Measurements from ENCODE around the gene WWP2.
"Not testable (repeated sequence)": the region's sequence is repeated elsewhere in the genome, so short reads cannot be mapped to it uniquely, and the experiment has no call there.

Gene WWP2

DNA sequence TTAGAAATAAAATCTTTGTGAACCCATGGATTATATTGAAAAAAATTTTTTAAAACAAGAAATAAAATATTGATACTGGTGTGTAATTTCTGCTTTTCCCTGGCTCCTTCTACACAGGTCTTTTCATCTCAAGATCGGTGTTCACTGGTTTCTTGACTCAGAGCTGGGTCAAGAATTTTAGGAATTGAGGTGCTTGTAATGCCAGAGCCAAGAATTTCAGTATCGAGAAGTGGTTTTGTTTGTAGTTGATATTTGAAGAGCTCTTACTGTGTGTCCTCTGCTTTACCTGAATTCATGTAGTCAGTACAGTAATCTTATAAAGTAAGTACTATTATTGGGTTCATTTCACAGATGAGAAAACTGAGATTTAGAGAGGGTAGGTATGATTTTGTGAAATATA is 7.3 kb downstream of the WWP2 start:
- Histone ChIP-seq H2AFZ (ENCODE audit: low read length, unreplicated experiment) (no peak overlapping the region), H3K27me3 (ENCODE audit: insufficient read depth, low read length) (no peaks in the 10 kb centered on the region), H3K79me2 (ENCODE audit: control insufficient read depth, insufficient read depth, low read length, unreplicated experiment) (peaks cover 18% of the 10 kb centered on the region), H3K4me1 (ENCODE audit: control insufficient read depth, insufficient read depth, low read length, unreplicated experiment) (peaks cover 16% of the 10 kb centered on the region), H3K36me3 (ENCODE audit: insufficient read depth, low read length) (no peaks in the 10 kb centered on the region), H3K4me3 (ENCODE audit: low read depth, low read length) (no peak overlapping the region), H3K27ac (ENCODE audit: low read depth, low read length) (no peak overlapping the region)

DNA sequence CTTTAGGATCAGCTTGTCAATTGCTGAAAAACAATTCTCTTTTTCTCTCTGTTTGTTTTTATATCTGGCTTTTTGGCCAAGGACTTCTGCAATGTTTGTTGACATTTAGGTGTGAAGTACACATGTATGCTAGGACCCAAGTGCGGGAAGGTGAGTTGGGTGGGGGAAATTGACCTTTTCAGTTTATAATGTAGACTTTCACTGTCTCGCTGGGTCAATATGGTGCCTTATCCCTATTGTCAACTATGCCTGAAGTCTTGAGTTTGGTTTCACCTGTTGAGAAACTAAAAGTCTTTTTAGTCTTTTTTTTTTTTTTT is 9.5 kb downstream of the WWP2 start:
- H3K36me3 ChIP-seq (ENCODE audit: insufficient read depth, low read length): no peaks in the 10 kb centered on the region
- no peak overlapping the region for H2AFZ ChIP-seq (ENCODE audit: low read length, unreplicated experiment)
- no peaks in the 10 kb centered on the region for H3K27me3 ChIP-seq (ENCODE audit: insufficient read depth, low read length)
- no peak overlapping the region for H3K27ac ChIP-seq (ENCODE audit: low read depth, low read length)
- H3K79me2 ChIP-seq (ENCODE audit: control insufficient read depth, insufficient read depth, low read length, unreplicated experiment): peaks cover 22% of the 10 kb centered on the region
- H3K4me1 ChIP-seq (ENCODE audit: control insufficient read depth, insufficient read depth, low read length, unreplicated experiment): peaks cover 16% of the 10 kb centered on the region
- no peak overlapping the region for H3K4me3 ChIP-seq (ENCODE audit: low read depth, low read length)

DNA sequence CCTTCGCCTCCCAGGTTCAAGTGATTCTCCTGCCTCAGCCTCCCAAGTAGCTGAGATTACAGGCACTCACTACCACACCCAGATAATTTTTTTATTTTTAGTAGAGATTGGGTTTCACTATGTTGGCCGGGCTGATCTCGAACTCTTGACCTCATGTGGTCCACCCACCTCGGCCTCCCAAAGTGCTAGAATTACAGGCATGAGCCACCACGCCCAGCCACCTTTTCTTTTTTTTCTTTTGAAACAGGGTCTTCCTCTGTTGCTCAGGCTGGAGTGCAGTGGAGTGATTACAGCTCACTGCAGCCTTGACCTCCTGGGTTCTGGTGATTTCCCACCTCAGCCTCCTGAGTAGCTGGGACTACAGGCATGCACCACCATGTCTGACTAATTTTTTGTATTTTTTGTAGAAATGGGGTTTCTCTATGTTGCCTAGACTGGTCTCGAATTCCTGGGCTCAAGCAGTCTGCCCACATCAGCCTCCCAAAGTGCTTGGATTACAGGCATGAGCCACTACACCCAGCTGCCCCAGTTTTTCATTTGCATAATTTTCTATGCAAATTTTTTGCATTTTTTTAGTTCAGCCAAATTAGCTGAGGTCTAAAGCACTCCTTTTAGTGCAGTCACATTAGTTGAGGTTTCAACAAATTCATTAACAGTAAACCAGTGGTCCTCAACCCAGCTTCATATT is 11.3 kb downstream of the WWP2 start:
- Histone ChIP-seq H3K4me1 (ENCODE audit: control insufficient read depth, insufficient read depth, low read length, unreplicated experiment) (peaks cover 16% of the 10 kb centered on the region), H3K36me3 (ENCODE audit: insufficient read depth, low read length) (no peaks in the 10 kb centered on the region), H3K4me3 (ENCODE audit: low read depth, low read length) (peak overlapping the region; percentile 61), H3K27me3 (ENCODE audit: insufficient read depth, low read length) (no peaks in the 10 kb centered on the region), H3K79me2 (ENCODE audit: control insufficient read depth, insufficient read depth, low read length, unreplicated experiment) (peaks cover 22% of the 10 kb centered on the region), H3K27ac (ENCODE audit: low read depth, low read length) (no peak overlapping the region), H2AFZ (ENCODE audit: low read length, unreplicated experiment) (no peak overlapping the region)

DNA sequence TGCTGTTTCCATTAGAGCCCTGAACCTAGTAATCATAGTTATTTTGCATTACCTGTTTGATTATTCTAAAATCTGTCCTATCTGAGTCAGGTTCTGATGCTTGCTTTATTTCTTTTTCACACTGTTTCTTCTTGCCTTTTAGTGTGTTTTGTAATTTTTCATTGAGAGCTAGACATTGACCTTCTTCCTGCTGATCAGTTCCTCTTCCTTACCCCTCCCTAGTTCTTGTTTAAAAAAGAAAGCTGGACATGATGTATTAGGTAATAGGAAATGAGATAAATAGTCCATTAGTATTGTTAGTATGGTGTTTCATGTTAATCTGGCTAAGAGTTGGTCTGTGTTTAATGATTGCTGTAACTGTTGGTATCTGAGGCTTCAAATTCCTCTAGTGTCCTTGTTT is 13.4 kb downstream of the WWP2 start:
- no peaks in the 10 kb centered on the region for H3K27me3 ChIP-seq (ENCODE audit: insufficient read depth, low read length)
- H3K27ac ChIP-seq (ENCODE audit: low read depth, low read length): no peak overlapping the region
- peaks cover 16% of the 10 kb centered on the region for H3K4me1 ChIP-seq (ENCODE audit: control insufficient read depth, insufficient read depth, low read length, unreplicated experiment)
- no peaks in the 10 kb centered on the region for H3K36me3 ChIP-seq (ENCODE audit: insufficient read depth, low read length)
- H3K79me2 ChIP-seq (ENCODE audit: control insufficient read depth, insufficient read depth, low read length, unreplicated experiment): peaks cover 20% of the 10 kb centered on the region
- no peak overlapping the region for H3K4me3 ChIP-seq (ENCODE audit: low read depth, low read length)
- no peak overlapping the region for H2AFZ ChIP-seq (ENCODE audit: low read length, unreplicated experiment)

DNA sequence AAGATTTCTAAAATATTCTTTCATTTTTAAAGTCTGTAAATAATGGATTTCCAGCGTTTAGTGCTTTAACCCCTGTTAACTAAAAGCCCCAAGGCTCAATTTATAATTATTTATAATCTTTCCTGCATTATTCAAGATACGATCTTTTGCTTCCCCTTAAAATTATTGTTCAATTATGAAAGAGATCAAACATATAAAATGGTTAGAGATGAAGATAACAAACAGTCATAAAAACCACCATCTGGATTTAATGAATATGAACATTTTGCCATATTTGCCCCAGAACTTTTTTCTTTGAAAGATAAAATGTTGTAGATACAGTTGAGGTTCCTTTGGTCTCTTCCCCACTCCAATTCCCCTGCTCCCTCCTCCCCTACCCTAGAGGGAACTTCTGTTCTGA is 17.6 kb downstream of the WWP2 start:
- Histone ChIP-seq H3K36me3 (ENCODE audit: insufficient read depth, low read length) (no peaks in the 10 kb centered on the region), H2AFZ (ENCODE audit: low read length, unreplicated experiment) (no peak overlapping the region), H3K4me1 (ENCODE audit: control insufficient read depth, insufficient read depth, low read length, unreplicated experiment) (no peaks in the 10 kb centered on the region), H3K4me3 (ENCODE audit: low read depth, low read length) (no peak overlapping the region), H3K79me2 (ENCODE audit: control insufficient read depth, insufficient read depth, low read length, unreplicated experiment) (peaks cover 3% of the 10 kb centered on the region), H3K27ac (ENCODE audit: low read depth, low read length) (no peak overlapping the region), H3K27me3 (ENCODE audit: insufficient read depth, low read length) (no peaks in the 10 kb centered on the region)

DNA sequence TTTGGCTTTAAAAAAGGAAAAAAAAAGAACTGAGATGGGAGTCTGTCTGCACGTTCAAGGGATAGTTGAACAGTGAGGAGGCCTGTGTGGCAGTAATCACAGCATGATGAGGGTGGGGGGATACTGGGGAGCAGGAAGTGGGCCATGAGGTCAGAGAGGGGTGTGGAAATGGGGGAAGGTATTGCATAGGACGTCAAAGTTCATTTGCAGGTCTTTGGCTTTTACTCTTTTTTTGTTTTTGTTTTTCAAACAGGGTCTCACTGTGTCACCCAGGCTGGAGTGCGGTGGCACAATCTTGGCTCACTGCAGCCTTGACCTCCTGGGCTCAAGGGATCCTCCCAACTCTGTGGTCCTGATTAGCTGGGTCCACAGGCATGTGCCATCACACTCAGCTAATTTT is 19.0 kb downstream of the WWP2 start:
- H3K79me2 ChIP-seq (ENCODE audit: control insufficient read depth, insufficient read depth, low read length, unreplicated experiment): no peaks in the 10 kb centered on the region
- H3K27ac ChIP-seq (ENCODE audit: low read depth, low read length): no peak overlapping the region
- H2AFZ ChIP-seq (ENCODE audit: low read length, unreplicated experiment): no peak overlapping the region
- H3K36me3 ChIP-seq (ENCODE audit: insufficient read depth, low read length): no peaks in the 10 kb centered on the region
- no peak overlapping the region for H3K4me3 ChIP-seq (ENCODE audit: low read depth, low read length)
- H3K4me1 ChIP-seq (ENCODE audit: control insufficient read depth, insufficient read depth, low read length, unreplicated experiment): no peaks in the 10 kb centered on the region
- H3K27me3 ChIP-seq (ENCODE audit: insufficient read depth, low read length): no peaks in the 10 kb centered on the region

DNA sequence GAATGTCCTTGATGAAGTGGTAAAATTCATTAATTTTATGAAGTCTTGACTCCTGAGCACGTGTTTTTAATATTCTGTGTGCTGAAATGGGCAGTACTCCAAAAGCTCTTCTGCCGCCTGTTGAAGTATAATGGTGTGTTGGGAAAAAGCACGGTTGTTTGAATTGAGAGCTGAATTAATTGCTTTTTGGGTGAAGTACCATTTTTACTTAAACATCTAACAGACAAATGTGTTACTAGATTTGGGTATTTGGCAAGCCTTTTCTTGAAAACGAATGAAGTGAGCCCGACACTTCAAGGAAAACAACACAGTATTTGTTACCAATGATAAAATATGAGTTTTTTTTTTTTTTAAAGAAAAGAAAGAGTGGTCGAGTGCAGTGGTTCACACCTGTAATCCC is 22.5 kb downstream of the WWP2 start:
- Histone ChIP-seq H2AFZ (ENCODE audit: low read length, unreplicated experiment) (no peak overlapping the region), H3K36me3 (ENCODE audit: insufficient read depth, low read length) (no peaks in the 10 kb centered on the region), H3K4me3 (ENCODE audit: low read depth, low read length) (no peak overlapping the region), H3K27ac (ENCODE audit: low read depth, low read length) (no peak overlapping the region), H3K79me2 (ENCODE audit: control insufficient read depth, insufficient read depth, low read length, unreplicated experiment) (no peaks in the 10 kb centered on the region), H3K4me1 (ENCODE audit: control insufficient read depth, insufficient read depth, low read length, unreplicated experiment) (no peaks in the 10 kb centered on the region), H3K27me3 (ENCODE audit: insufficient read depth, low read length) (no peaks in the 10 kb centered on the region)

DNA sequence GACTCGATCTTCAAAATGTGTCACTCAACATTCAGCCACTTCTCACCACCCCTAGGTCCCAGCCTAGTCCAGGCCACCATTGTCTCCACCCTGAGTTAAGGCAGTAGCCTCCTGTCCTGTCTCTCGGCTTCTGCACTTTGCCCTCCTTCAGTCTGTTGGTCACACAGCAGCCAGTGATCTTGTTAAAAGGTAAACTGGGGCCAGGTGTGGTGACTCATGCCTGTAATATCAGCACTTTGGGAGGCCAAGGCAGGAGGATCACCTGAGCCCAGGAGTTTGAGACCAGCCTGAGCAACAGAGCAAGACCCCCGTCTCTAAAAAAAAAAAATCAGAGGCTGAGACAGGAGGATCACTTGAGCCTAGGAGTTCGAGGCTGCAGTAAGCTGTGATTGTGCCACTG is 25.8 kb downstream of the WWP2 start:
- H3K27me3 ChIP-seq (ENCODE audit: insufficient read depth, low read length): no peaks in the 10 kb centered on the region
- no peaks in the 10 kb centered on the region for H3K36me3 ChIP-seq (ENCODE audit: insufficient read depth, low read length)
- H3K4me3 ChIP-seq (ENCODE audit: low read depth, low read length): no peak overlapping the region
- H3K4me1 ChIP-seq (ENCODE audit: control insufficient read depth, insufficient read depth, low read length, unreplicated experiment): no peaks in the 10 kb centered on the region
- no peaks in the 10 kb centered on the region for H3K79me2 ChIP-seq (ENCODE audit: control insufficient read depth, insufficient read depth, low read length, unreplicated experiment)
- no peak overlapping the region for H3K27ac ChIP-seq (ENCODE audit: low read depth, low read length)
- no peak overlapping the region for H2AFZ ChIP-seq (ENCODE audit: low read length, unreplicated experiment)

DNA sequence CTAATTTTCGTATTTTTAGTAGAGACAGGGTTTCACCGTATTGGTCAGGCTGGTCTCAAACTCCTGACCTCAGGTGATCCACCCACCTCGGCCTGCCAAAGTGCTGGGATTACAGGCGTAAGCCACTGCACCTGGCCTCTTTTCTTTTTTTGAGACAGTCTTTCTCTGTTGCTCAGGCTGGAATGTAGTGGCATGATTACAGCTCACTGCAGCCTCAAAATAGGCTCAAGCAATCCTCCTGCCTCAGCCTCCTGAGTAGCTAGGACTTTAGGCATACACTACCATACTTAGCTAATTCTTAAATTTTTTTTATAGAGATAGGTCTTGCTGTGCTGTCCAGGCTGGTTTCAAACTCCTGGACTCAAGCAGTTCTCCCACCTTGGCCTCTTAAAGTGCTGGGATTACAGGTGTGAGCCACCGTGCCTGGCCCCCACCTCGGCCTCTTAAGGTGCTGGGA is 29.3 kb downstream of the WWP2 start:
- not testable (repeated sequence) for H3K4me3 ChIP-seq (ENCODE audit: low read depth, low read length); H3K27me3 ChIP-seq (ENCODE audit: insufficient read depth, low read length); H3K79me2 ChIP-seq (ENCODE audit: control insufficient read depth, insufficient read depth, low read length, unreplicated experiment); H2AFZ ChIP-seq (ENCODE audit: low read length, unreplicated experiment); H3K4me1 ChIP-seq (ENCODE audit: control insufficient read depth, insufficient read depth, low read length, unreplicated experiment); H3K27ac ChIP-seq (ENCODE audit: low read depth, low read length); H3K36me3 ChIP-seq (ENCODE audit: insufficient read depth, low read length)

DNA sequence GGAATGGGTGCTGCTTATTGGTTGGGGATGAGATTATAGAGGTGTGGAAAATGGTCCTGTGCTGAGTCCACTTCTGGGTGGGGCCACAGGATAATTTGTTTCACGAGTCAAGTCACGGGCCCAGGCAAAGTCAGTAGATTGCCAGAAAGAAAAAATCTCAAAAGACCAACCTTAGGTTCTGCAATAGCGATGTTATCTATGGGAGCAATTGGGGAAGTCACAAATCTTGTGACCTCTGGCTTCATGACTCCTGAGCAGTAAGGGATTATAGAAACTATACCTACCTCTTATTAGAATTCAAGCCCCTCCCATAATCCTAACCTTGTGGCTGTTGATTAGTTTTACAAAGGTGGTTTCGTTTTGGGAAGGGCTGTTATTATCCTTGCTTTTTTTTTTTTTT is 31.4 kb downstream of the WWP2 start:
- Histone ChIP-seq H3K4me1 (ENCODE audit: control insufficient read depth, insufficient read depth, low read length, unreplicated experiment) (no peaks in the 10 kb centered on the region), H2AFZ (ENCODE audit: low read length, unreplicated experiment) (no peak overlapping the region), H3K27me3 (ENCODE audit: insufficient read depth, low read length) (no peaks in the 10 kb centered on the region), H3K4me3 (ENCODE audit: low read depth, low read length) (no peak overlapping the region), H3K36me3 (ENCODE audit: insufficient read depth, low read length) (no peaks in the 10 kb centered on the region), H3K27ac (ENCODE audit: low read depth, low read length) (no peak overlapping the region), H3K79me2 (ENCODE audit: control insufficient read depth, insufficient read depth, low read length, unreplicated experiment) (no peaks in the 10 kb centered on the region)

DNA sequence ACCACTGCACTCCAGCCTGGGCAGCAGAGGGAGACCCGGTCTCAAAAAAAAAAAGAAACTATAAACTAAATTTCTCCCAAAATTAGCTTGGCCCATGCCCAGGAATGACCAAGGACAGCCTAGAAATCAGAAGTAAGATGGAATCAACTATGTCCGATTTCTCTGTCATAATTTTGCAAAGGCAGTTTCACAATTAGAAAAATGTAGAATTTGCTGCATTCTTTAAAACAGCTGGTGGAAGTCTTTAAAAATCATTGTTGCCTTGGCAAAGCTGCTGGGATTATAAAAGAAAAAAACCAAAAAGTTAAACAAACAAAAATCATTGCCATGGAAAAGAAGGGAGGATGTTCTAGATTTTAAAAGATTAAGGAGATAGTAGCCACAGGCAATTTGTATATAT is 32.4 kb downstream of the WWP2 start:
- no peak overlapping the region for H3K4me3 ChIP-seq (ENCODE audit: low read depth, low read length)
- H3K36me3 ChIP-seq (ENCODE audit: insufficient read depth, low read length): no peaks in the 10 kb centered on the region
- H3K27ac ChIP-seq (ENCODE audit: low read depth, low read length): no peak overlapping the region
- no peaks in the 10 kb centered on the region for H3K27me3 ChIP-seq (ENCODE audit: insufficient read depth, low read length)
- no peaks in the 10 kb centered on the region for H3K4me1 ChIP-seq (ENCODE audit: control insufficient read depth, insufficient read depth, low read length, unreplicated experiment)
- H3K79me2 ChIP-seq (ENCODE audit: control insufficient read depth, insufficient read depth, low read length, unreplicated experiment): no peaks in the 10 kb centered on the region
- no peak overlapping the region for H2AFZ ChIP-seq (ENCODE audit: low read length, unreplicated experiment)
